LNCaP clone FGC (cell line): ENCODE measurements around the gene PKLR.

Source experiments
- DNase-seq: peaks from one replicate; pipeline ENCODE4 v3.0.0-alpha.2; 2011; ENCODE audit warnings: low read depth
- H3K4me3 ChIP-seq: 2 replicates; pipeline ENCODE4 v1.5.1; 2011; ENCODE audit warnings: mild to moderate bottlenecking, low read depth, low read length, control low read depth
- TF ChIP-seq, protein P1 (sequence below): IDR thresholded peaks from 2 replicates; pipeline ENCODE4 v1.5.1; 2012; ENCODE audit warnings: mild to moderate bottlenecking; ENCODE audit not compliant: control insufficient read depth, insufficient read depth; ENCODE audit errors: extremely low read depth

The PKLR gene

GRCh38 chr1:155326631-155327037 is 25.4 kb upstream of the PKLR start:
- TF ChIP-seq, protein P1, sequence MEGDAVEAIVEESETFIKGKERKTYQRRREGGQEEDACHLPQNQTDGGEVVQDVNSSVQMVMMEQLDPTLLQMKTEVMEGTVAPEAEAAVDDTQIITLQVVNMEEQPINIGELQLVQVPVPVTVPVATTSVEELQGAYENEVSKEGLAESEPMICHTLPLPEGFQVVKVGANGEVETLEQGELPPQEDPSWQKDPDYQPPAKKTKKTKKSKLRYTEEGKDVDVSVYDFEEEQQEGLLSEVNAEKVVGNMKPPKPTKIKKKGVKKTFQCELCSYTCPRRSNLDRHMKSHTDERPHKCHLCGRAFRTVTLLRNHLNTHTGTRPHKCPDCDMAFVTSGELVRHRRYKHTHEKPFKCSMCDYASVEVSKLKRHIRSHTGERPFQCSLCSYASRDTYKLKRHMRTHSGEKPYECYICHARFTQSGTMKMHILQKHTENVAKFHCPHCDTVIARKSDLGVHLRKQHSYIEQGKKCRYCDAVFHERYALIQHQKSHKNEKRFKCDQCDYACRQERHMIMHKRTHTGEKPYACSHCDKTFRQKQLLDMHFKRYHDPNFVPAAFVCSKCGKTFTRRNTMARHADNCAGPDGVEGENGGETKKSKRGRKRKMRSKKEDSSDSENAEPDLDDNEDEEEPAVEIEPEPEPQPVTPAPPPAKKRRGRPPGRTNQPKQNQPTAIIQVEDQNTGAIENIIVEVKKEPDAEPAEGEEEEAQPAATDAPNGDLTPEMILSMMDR: no peak
- DNase-seq: no peak
- no peak overlapping the region for H3K4me3 ChIP-seq

- H3K4me3 ChIP-seq: no peak overlapping the region
- TF ChIP-seq, protein P1: no peak
- no peak for DNase-seq
These were observed 24.8 kb upstream of the PKLR start for GRCh38 chr1:155326020-155326526.

- H3K4me3 ChIP-seq: peak overlapping the region; percentile 95
- no peak for DNase-seq
- TF ChIP-seq, protein P1: no peak
These were observed 24.3 kb upstream of the PKLR start for GRCh38 chr1:155325603-155325893.

DNA sequence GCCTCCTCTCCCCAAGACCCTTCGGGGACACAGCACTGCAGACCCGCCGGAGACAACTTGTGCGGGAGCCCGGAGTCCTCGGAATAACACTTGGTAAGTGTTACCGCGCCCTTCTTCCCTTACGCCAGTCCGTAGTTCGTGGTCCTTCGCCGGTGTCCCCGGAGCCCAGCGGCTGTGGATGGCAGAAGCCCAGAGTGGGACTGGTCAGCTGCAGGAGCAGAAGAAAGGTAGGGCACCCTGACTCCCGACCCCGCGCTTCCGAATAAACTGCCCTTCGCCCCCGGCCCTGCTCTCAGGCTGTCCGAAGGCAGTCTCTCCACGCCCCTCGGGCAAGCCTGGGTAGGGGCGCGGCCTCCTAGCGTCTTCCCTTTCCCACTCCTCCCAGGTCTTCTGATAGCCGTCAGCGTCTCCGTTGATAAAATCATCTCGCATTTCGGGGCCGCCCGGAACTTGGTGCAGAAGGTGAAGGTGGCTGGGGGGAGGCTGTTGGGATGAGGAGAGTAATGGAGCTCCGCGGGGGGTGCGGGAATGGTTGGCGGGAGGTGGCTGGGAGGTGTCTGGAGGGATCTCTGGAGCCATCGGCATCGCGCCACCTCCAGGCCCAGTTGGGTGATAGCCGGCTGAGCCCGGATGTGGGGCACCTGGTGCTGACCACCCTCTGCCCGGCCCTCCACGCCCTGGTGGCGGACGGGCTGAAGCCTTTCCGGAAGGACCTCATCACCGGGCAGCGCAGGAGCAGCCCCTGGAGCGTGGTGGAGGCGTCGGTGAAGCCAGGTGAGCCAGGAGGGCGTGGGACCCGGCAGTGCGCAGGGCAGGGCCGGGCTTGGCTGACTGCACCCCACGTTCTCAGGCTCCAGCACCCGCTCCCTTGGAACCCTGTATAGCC is 23.7 kb upstream of the PKLR start:
- H3K4me3 ChIP-seq: peak overlapping the region; percentile 95
- TF ChIP-seq, protein P1: peak; percentile 58
- no peak for DNase-seq

GRCh38 chr1:155324037-155324716 is 22.9 kb upstream of the PKLR start:
- DNase-seq: peak; percentile 91
- peak overlapping the region; percentile 95 for H3K4me3 ChIP-seq
- TF ChIP-seq, protein P1: no peak

GRCh38 chr1:155323729-155324036 is 22.4 kb upstream of the PKLR start:
- TF ChIP-seq, protein P1: no peak
- DNase-seq: peak; percentile 70
- H3K4me3 ChIP-seq: peak overlapping the region; percentile 95
